SIG-M5 (cell line): ENCODE measurements around the gene RPL34.

ENCODE experiments used
- DNase-seq: peaks from one replicate; lab custom pipeline; 2025; lab: John Stamatoyannopoulos, UW

The RPL34 gene

GRCh38 chr4:108624263-108625056 lies 4.1 kb downstream of the RPL34 start:
- DNase-seq, result no peak

GRCh38 chr4:108626056-108626455 lies 5.7 kb downstream of the RPL34 start:
- no peak for DNase-seq

- DNase-seq, result no peak
Observed at GRCh38 chr4:108628411-108628810, 8.0 kb downstream of the RPL34 start.

- no peak for DNase-seq
Observed at GRCh38 chr4:108635070-108635655, 14.8 kb downstream of the RPL34 start.

- no peak for DNase-seq
Observed at GRCh38 chr4:108636246-108636645, 15.9 kb downstream of the RPL34 start.

GRCh38 chr4:108637856-108638255 lies 17.5 kb downstream of the RPL34 start:
- no peak for DNase-seq

GRCh38 chr4:108644237-108644636 lies 23.9 kb downstream of the RPL34 start:
- no peak for DNase-seq

GRCh38 chr4:108646706-108647105 lies 26.3 kb downstream of the RPL34 start:
- no peak for DNase-seq

- DNase-seq, result no peak
Observed at GRCh38 chr4:108649863-108650211, 29.5 kb downstream of the RPL34 start.

- DNase-seq, result peak; percentile 41
Observed at GRCh38 chr4:108650212-108651013, 30.0 kb downstream of the RPL34 start, which contains the start of gene OSTC. Gene OSTC, plus strand, starts transcription at chr4:108650599. Its CDS starts 57 bp downstream, at chr4:108650656.

- no peak for DNase-seq
Observed at GRCh38 chr4:108651014-108651791, 30.8 kb downstream of the RPL34 start.

- DNase-seq, result no peak
Observed at GRCh38 chr4:108662629-108663028, 42.3 kb downstream of the RPL34 start.

- DNase-seq, result no peak
Observed at GRCh38 chr4:108674356-108674977, 54.1 kb downstream of the RPL34 start.
